Esophagus muscularis mucosa (tissue), 4 donors: ENCODE data around the gene CFH. TPM values are rescaled to one million over a fixed set of nuclear protein-coding genes. Genes with fewer than 3 reads are reported as not detected.
"Not testable (repeated sequence)": the region's sequence is repeated elsewhere in the genome, so short reads cannot be mapped to it uniquely, and the experiment has no call there.

Experiments
- DNase-seq: peaks from one replicate; pipeline ENCODE4 v3.0.0-alpha.2; 2017; ENCODE audit errors: extremely low spot score
- H3K27ac ChIP-seq, 4 donors: fragments of 200-600 bp; sonication (generic); replicated peaks in 1 of 4; 1 replicate in 3 of 4; 2 replicates in 1 of 4; pipeline ENCODE4 v1.5.1; 2016 to 2019; ENCODE audit warnings: mild to moderate bottlenecking in 1 of 4
- H3K27me3 ChIP-seq, 4 donors: fragments of 200-600 bp; sonication (generic); one replicate each; pipeline versions ENCODE4 v1.5.1 to v1.6.0; 2016 to 2019
- H3K36me3 ChIP-seq, 4 donors: fragments of 200-600 bp; sonication (generic); one replicate each; pipeline ENCODE4 v1.5.1; 2016 to 2019
- H3K4me1 ChIP-seq, 4 donors: fragments of 200-600 bp; sonication (generic); one replicate each; pipeline ENCODE4 v1.5.1; 2016 to 2019
- H3K4me3 ChIP-seq, 4 donors: fragments of 200-600 bp; sonication (generic); 1 replicate in 2 of 4; 2 replicates in 2 of 4; pipeline ENCODE4 v1.5.1; 2016 to 2019; ENCODE audit warnings: mild to moderate bottlenecking in 4 of 4, moderate library complexity in 1 of 4
- H3K9me3 ChIP-seq, 4 donors: fragments of 200-600 bp; sonication (generic); 1 replicate in 3 of 4; 2 replicates in 1 of 4; pipeline ENCODE4 v1.5.1; 2016 to 2019
- CTCF ChIP-seq, 3 experiments: fragments of 200-600 bp in 2 of 3; fragments of 450-650 bp in 1 of 3; sonication (generic) in 2 of 3; IDR thresholded peaks; one replicate each; pipeline ENCODE4 v1.5.1; 2017 to 2019; ENCODE audit warnings: antibody characterized with exemption in 3 of 3, mild to moderate bottlenecking in 2 of 3, moderate library complexity in 1 of 3
- EP300 ChIP-seq: sonication (generic); formaldehyde crosslinking; IDR thresholded peaks from one replicate; pipeline ENCODE4 v1.6.1; 2017; ENCODE audit warnings: antibody characterized with exemption
- POLR2A ChIP-seq: fragments of 450-650 bp; IDR thresholded peaks from one replicate; pipeline ENCODE4 v1.6.1; 2017; ENCODE audit warnings: antibody characterized with exemption, moderate library complexity, mild to moderate bottlenecking, low read depth
- POLR2AphosphoS5 ChIP-seq, 2 donors: sonication (generic); formaldehyde crosslinking; IDR thresholded peaks; one replicate each; pipeline ENCODE4 v1.6.1; 2017; ENCODE audit warnings: antibody characterized with exemption in 2 of 2
- WGBS: methylation state at CpG from one replicate; pipeline ENCODE4 v1.1.5; 2018; 5-methylcytosine and 5-hydroxymethylcytosine counted together
- intact Hi-C: fragments of 100-400 bp; cut with DNase I; formaldehyde crosslinking; loops from one replicate; pipeline ENCODE4 v1.15.1; 2023
- total RNA-seq, 4 donors: library from RNA; depleted of rRNA; stranded (reverse); fragments of >200 nt; gene quantifications; one replicate each; pipeline versions ENCODE4 v1.1.0 to v1.2.1, GENCODE V29; 2016

CFH gene
- total RNA-seq, 4 donors from 2014 or later = 36.1 to 63.8 (median 53.1) TPM

DNA sequence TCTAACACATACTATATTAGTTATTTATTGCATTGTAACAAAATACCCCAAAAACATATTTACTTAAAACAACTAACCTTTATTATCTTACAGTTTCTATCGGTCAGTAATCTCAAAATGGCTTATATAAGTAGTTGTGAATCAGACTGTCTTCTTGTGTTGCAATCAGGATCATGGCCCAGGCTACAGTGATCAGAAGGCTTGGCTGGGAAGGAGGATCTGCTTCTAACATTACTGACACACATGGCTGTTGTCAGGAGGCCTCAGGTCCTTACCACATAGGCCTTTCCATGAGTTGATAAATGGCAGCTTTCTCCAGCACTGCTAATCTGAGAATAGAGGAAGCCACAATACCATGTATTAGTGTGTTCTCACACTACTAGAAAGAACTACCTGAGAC is 33.7 kb downstream of the CFH start:
- H3K36me3 ChIP-seq = peaks cover 0 to 7% (median 0%) of the 10 kb centered on the region in 4 donors
- WGBS = 97% methylated on average over 1 of the region's 1 CpG
- no peaks in the 10 kb centered on the region for H3K4me1 ChIP-seq
- H3K4me3 ChIP-seq = no peak overlapping the region
- intact Hi-C loops = no loop called here
- no peak for TF ChIP-seq POLR2A
- no peak for TF ChIP-seq EP300
- TF ChIP-seq CTCF (IDR thresholded peaks at IDR 0.05) = no peak
- no peak for TF ChIP-seq POLR2AphosphoS5 (IDR thresholded peaks at IDR 0.05)
- H3K27me3 ChIP-seq = no peaks in the 10 kb centered on the region
- no peak overlapping the region for H3K27ac ChIP-seq
- H3K9me3 ChIP-seq = no peaks in the 10 kb centered on the region
- DNase-seq = no peak

GRCh38 chr1:196689001-196689400 is 37.2 kb downstream of the CFH start:
- Histone ChIP-seq H3K36me3 (peaks cover 0 to 8% (median 2%) of the 10 kb centered on the region in 4 donors), H3K4me3 (no peak overlapping the region), H3K4me1 (no peaks in the 10 kb centered on the region), H3K9me3 (no peaks in the 10 kb centered on the region), H3K27ac (no peak overlapping the region), H3K27me3 (no peaks in the 10 kb centered on the region)
- no peak for DNase-seq
- 97% methylated on average over 3 of the region's 3 CpGs for WGBS
- intact Hi-C loops = no loop called here
- TF ChIP-seq CTCF (IDR thresholded peaks at IDR 0.05) = no peak
- no peak for TF ChIP-seq EP300
- no peak for TF ChIP-seq POLR2A
- TF ChIP-seq POLR2AphosphoS5 (IDR thresholded peaks at IDR 0.05) = no peak

GRCh38 chr1:196690582-196690981 is 38.7 kb downstream of the CFH start:
- TF ChIP-seq POLR2A (no peak), EP300 (no peak), CTCF (IDR thresholded peaks at IDR 0.05) (no peak), POLR2AphosphoS5 (IDR thresholded peaks at IDR 0.05) (no peak)
- no peak for DNase-seq
- Histone ChIP-seq H3K36me3 (peaks cover 0 to 12% (median 2%) of the 10 kb centered on the region in 4 donors), H3K4me1 (no peaks in the 10 kb centered on the region), H3K27ac (no peak overlapping the region), H3K27me3 (no peaks in the 10 kb centered on the region), H3K9me3 (no peaks in the 10 kb centered on the region), H3K4me3 (no peak overlapping the region)
- intact Hi-C loops = no loop called here
- WGBS = 74% methylated on average over 5 of the region's 5 CpGs

- H3K9me3 ChIP-seq = no peaks in the 10 kb centered on the region
- WGBS = 96% methylated on average over 2 of the region's 2 CpGs
- DNase-seq = no peak
- H3K4me3 ChIP-seq = no peak overlapping the region
- no peaks in the 10 kb centered on the region for H3K4me1 ChIP-seq
- intact Hi-C loops = no loop called here
- H3K27me3 ChIP-seq = no peaks in the 10 kb centered on the region
- H3K27ac ChIP-seq = no peak overlapping the region
- peaks cover 0 to 12% (median 2%) of the 10 kb centered on the region in 4 donors for H3K36me3 ChIP-seq
- TF ChIP-seq POLR2A (no peak), EP300 (no peak), POLR2AphosphoS5 (IDR thresholded peaks at IDR 0.05) (no peak), CTCF (IDR thresholded peaks at IDR 0.05) (no peak)
Measured at GRCh38 chr1:196698993-196699392, 47.1 kb downstream of the CFH start.

DNA sequence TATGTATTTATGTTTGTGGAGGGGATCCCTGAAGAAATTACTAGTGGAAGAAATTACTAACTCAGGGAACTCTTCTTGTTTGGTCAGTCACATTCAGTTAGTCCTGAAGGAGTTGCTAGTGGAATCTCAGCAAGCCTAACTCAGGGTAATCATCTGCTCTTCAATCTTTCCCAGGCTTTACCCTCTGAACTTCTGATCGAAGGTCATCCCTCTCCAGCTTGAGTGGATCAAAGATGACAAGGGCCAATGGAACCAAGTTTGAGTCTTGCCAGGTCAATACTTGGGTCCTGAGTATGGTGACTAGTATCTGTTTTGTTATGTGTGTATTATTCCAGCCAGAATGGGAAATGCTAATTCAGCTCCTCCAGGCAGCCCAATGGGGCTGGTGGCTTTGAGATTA is 49.3 kb downstream of the CFH start:
- no peak for DNase-seq
- H3K4me1 ChIP-seq = no peaks in the 10 kb centered on the region
- H3K9me3 ChIP-seq = no peaks in the 10 kb centered on the region
- H3K27me3 ChIP-seq = no peaks in the 10 kb centered on the region
- H3K27ac ChIP-seq = no peak overlapping the region
- H3K4me3 ChIP-seq = no peak overlapping the region
- WGBS = 42% methylated on average over 1 of the region's 1 CpG
- no peak for TF ChIP-seq CTCF (IDR thresholded peaks at IDR 0.05)
- TF ChIP-seq EP300 = no peak
- no peak for TF ChIP-seq POLR2A
- peaks cover 0 to 6% (median 2%) of the 10 kb centered on the region in 4 donors for H3K36me3 ChIP-seq
- intact Hi-C loops = no loop called here

- H3K9me3 ChIP-seq, DNase-seq, H3K36me3 ChIP-seq, intact Hi-C loops, H3K4me1 ChIP-seq, H3K27ac ChIP-seq, H3K27me3 ChIP-seq, H3K4me3 ChIP-seq: not testable (repeated sequence)
- WGBS = 75% methylated on average over 2 of the region's 2 CpGs
Measured at GRCh38 chr1:196709892-196710291, 58.0 kb downstream of the CFH start.
